Measurements from ENCODE around the gene SFTA2. TPM values are rescaled to one million over a fixed set of nuclear protein-coding genes. Genes with fewer than 3 reads are reported as not detected.

The SFTA2 gene
- total and polyA plus RNA-seq, 10 of the 15 experiments (the other 5 are each of a cell fraction or from before 2014, with no cell fraction given) = 0.15 to 0.92 (median 0.33) TPM; not detected in 4

DNA sequence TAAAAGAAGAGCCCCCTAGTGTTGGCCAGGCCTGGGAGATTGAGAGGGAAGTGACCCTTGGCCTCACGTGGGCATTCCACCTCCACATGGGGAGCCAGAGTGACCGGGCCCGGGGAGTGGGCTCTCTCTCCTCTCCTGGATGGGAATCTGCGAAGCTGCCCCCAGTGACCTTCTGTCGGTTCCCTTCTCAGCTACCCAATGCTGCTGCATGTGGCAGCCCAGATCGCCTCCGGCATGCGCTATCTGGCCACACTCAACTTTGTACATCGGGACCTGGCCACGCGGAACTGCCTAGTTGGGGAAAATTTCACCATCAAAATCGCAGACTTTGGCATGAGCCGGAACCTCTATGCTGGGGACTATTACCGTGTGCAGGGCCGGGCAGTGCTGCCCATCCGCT, 34.1 kb downstream of the SFTA2 start:
- ATAC-seq (no peak), FAIRE-seq (no peak), DNase-seq (ENCODE audit: low read depth, low spot score) (no peak)
- ChIA-PET SMC1A (ENCODE audit: uncharacterized antibody, unreplicated experiment) (no interaction called here), RAD21 (ENCODE audit: unreplicated experiment) (no interaction called here), POLR2A (no interaction called here), CTCF (no interaction called here)
- no peaks in the 10 kb centered on the region for H3K79me2 ChIP-seq (ENCODE audit: control insufficient read depth, insufficient read depth, low read length)
- TF ChIP-seq SMARCA5 (IDR thresholded peaks at IDR 0.05) (no peak), TBL1XR1 (IDR thresholded peaks at IDR 0.05; ENCODE audit: low read depth, low read length) (no peak), MYC (IDR thresholded peaks at IDR 0.05; ENCODE audit: insufficient read depth, insufficient read length, insufficient replicate concordance, low read length, severe bottlenecking) (no peak), NR2C2 (IDR thresholded peaks at IDR 0.05; ENCODE audit: borderline replicate concordance, control insufficient read depth, insufficient read length, low read depth) (no peak), NRF1 (conservative IDR thresholded peaks at IDR 0.05; ENCODE audit: low read depth, low read length) (no peak), SPI1 (IDR thresholded peaks at IDR 0.05; ENCODE audit: borderline replicate concordance, insufficient read depth, low read depth, low read length) (no peak), POLR2A (IDR thresholded peaks at IDR 0.05; ENCODE audit: low read depth, low read length) (no peak), ETV6 (conservative IDR thresholded peaks at IDR 0.05 in 1 of 2, IDR thresholded peaks at IDR 0.05 in 1 of 2; ENCODE audit: borderline replicate concordance in 1 of 2, low read depth in 1 of 2) (no peak), WRNIP1 (IDR thresholded peaks at IDR 0.05; ENCODE audit: borderline replicate concordance, low read depth, low read length) (no peak), NFIC (IDR thresholded peaks at IDR 0.05; ENCODE audit: low read depth, low read length) (no peak), TCF7 (IDR thresholded peaks at IDR 0.05; ENCODE audit: borderline replicate concordance) (no peak), CHD2 (IDR thresholded peaks at IDR 0.05; ENCODE audit: borderline replicate concordance, low read depth, low read length) (no peak)
- TF ChIP-seq, protein P1, sequence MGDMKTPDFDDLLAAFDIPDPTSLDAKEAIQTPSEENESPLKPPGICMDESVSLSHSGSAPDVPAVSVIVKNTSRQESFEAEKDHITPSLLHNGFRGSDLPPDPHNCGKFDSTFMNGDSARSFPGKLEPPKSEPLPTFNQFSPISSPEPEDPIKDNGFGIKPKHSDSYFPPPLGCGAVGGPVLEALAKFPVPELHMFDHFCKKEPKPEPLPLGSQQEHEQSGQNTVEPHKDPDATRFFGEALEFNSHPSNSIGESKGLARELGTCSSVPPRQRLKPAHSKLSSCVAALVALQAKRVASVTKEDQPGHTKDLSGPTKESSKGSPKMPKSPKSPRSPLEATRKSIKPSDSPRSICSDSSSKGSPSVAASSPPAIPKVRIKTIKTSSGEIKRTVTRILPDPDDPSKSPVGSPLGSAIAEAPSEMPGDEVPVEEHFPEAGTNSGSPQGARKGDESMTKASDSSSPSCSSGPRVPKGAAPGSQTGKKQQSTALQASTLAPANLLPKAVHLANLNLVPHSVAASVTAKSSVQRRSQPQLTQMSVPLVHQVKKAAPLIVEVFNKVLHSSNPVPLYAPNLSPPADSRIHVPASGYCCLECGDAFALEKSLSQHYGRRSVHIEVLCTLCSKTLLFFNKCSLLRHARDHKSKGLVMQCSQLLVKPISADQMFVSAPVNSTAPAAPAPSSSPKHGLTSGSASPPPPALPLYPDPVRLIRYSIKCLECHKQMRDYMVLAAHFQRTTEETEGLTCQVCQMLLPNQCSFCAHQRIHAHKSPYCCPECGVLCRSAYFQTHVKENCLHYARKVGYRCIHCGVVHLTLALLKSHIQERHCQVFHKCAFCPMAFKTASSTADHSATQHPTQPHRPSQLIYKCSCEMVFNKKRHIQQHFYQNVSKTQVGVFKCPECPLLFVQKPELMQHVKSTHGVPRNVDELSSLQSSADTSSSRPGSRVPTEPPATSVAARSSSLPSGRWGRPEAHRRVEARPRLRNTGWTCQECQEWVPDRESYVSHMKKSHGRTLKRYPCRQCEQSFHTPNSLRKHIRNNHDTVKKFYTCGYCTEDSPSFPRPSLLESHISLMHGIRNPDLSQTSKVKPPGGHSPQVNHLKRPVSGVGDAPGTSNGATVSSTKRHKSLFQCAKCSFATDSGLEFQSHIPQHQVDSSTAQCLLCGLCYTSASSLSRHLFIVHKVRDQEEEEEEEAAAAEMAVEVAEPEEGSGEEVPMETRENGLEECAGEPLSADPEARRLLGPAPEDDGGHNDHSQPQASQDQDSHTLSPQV (IDR thresholded peaks at IDR 0.05) = no peak
- TF ChIP-seq, protein P2, sequence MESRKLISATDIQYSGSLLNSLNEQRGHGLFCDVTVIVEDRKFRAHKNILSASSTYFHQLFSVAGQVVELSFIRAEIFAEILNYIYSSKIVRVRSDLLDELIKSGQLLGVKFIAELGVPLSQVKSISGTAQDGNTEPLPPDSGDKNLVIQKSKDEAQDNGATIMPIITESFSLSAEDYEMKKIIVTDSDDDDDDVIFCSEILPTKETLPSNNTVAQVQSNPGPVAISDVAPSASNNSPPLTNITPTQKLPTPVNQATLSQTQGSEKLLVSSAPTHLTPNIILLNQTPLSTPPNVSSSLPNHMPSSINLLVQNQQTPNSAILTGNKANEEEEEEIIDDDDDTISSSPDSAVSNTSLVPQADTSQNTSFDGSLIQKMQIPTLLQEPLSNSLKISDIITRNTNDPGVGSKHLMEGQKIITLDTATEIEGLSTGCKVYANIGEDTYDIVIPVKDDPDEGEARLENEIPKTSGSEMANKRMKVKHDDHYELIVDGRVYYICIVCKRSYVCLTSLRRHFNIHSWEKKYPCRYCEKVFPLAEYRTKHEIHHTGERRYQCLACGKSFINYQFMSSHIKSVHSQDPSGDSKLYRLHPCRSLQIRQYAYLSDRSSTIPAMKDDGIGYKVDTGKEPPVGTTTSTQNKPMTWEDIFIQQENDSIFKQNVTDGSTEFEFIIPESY (IDR thresholded peaks at IDR 0.05) = no peak
- no peak overlapping the region for H3K4me2 ChIP-seq (ENCODE audit: control insufficient read depth, insufficient read depth)
- BruUV-seq (replicated peaks) = no TSS peak
- H3K36me3 ChIP-seq (ENCODE audit: control insufficient read depth in 2 of 2, insufficient read depth in 2 of 2, low read length in 1 of 2) = peaks cover 4 to 10% of the 10 kb centered on the region in 2 experiments; a peak in 3 of 4 replicates
- H3K9ac ChIP-seq (ENCODE audit: control insufficient read depth, insufficient read depth, low read length) = no peak overlapping the region
- no peak overlapping the region for H3K27ac ChIP-seq (ENCODE audit: control insufficient read depth, insufficient read depth)
- intact Hi-C loops (cut with micrococcal nuclease; ENCODE audit: unreplicated experiment) (no loop called here), in situ Hi-C loops (cut with MboI) (no loop called here)
- peaks cover 22% of the 10 kb centered on the region for H3K4me1 ChIP-seq (ENCODE audit: control insufficient read depth, insufficient read depth, low read length)
- no peak overlapping the region for H3K4me3 ChIP-seq
- 85% methylated on average over 16 of the region's 16 CpGs for WGBS (ENCODE audit: insufficient coverage, insufficient replicate concordance, low lambda C conversion rate, missing lambda C conversion rate)
- no peaks in the 10 kb centered on the region for H3K9me3 ChIP-seq (replicated peaks; ENCODE audit: control insufficient read depth, insufficient read depth, low read length)
- no peaks in the 10 kb centered on the region for H4K20me1 ChIP-seq (ENCODE audit: control insufficient read depth, insufficient read depth)
- no peaks in the 10 kb centered on the region for H3K27me3 ChIP-seq (replicated peaks in 1 of 2; ENCODE audit: control insufficient read depth in 2 of 2, insufficient read depth in 2 of 2, low read length in 1 of 2)
- no peak overlapping the region for H2AFZ ChIP-seq (ENCODE audit: control insufficient read depth, low read depth, low read length)
